Keratinocyte (primary cell): ENCODE data around the gene ANKRD42. TPM values are rescaled to one million over a fixed set of nuclear protein-coding genes. Genes with fewer than 3 reads are reported as not detected.

Source experiments
- DNase-seq: peaks from one replicate; pipeline ENCODE4 v3.0.0-alpha.2; 2011; ENCODE audit warnings: low read depth, missing footprints, low spot score
- FAIRE-seq: peaks from 2 replicates; lab custom pipeline; 2011; peaks lifted over from hg19 to GRCh38; lab: Jason Lieb, UNC
- H2AFZ ChIP-seq: 2 replicates; pipeline ENCODE4 v1.6.0; 2012; ENCODE audit warnings: low read length, control low read depth, inconsistent platforms; ENCODE audit not compliant: control insufficient read depth
- H3K27ac ChIP-seq: 2 replicates; pipeline ENCODE4 v1.5.1; 2011; ENCODE audit warnings: low read length; ENCODE audit not compliant: control insufficient read depth, insufficient read depth
- H3K27me3 ChIP-seq: 3 replicates; pipeline ENCODE4 v1.6.0; 2011; ENCODE audit warnings: low read length; ENCODE audit not compliant: control insufficient read depth, insufficient read depth; ENCODE audit errors: extremely low read depth
- H3K36me3 ChIP-seq, 2 experiments: 2 replicates in 1 of 2; 3 replicates in 1 of 2; pipeline ENCODE4 v1.5.1; 2011; ENCODE audit warnings: low read length in 2 of 2, mild to moderate bottlenecking in 1 of 2; ENCODE audit not compliant: control insufficient read depth in 2 of 2, insufficient read depth in 2 of 2; ENCODE audit errors: extremely low read depth in 1 of 2
- H3K4me1 ChIP-seq: 3 replicates; pipeline ENCODE4 v1.5.1; 2011; ENCODE audit warnings: low read length; ENCODE audit not compliant: control insufficient read depth, insufficient read depth; ENCODE audit errors: extremely low read depth
- H3K4me2 ChIP-seq: 3 replicates; pipeline ENCODE4 v1.6.0; 2011; ENCODE audit warnings: low read depth, low read length; ENCODE audit not compliant: control insufficient read depth, insufficient read depth; ENCODE audit errors: extremely low read depth
- H3K4me3 ChIP-seq, 3 experiments: fragments of 200-600 bp in 1 of 3; sonication (generic) in 1 of 3; 2 replicates in 2 of 3; 3 replicates in 1 of 3; pipeline ENCODE4 v1.5.1; 2011 to 2016; ENCODE audit warnings: low read length in 3 of 3, mild to moderate bottlenecking in 3 of 3, control low read depth in 2 of 3, inconsistent platforms in 1 of 3, low read depth in 1 of 3, mixed read lengths in 1 of 3, mixed run types in 1 of 3, moderate library complexity in 1 of 3; ENCODE audit not compliant: control insufficient read depth in 2 of 3, insufficient read depth in 2 of 3; ENCODE audit errors: extremely low read depth in 1 of 3
- H3K79me2 ChIP-seq: 2 replicates; pipeline ENCODE4 v1.6.0; 2012; ENCODE audit warnings: low read length; ENCODE audit not compliant: control insufficient read depth, insufficient read depth
- H3K9ac ChIP-seq: 3 replicates; pipeline ENCODE4 v1.6.0; 2011; ENCODE audit warnings: low read length; ENCODE audit not compliant: control insufficient read depth, insufficient read depth; ENCODE audit errors: extremely low read depth
- H3K9me1 ChIP-seq: 3 replicates; pipeline ENCODE4 v1.6.0; 2011; ENCODE audit warnings: low read length; ENCODE audit not compliant: control insufficient read depth, insufficient read depth; ENCODE audit errors: extremely low read depth
- H3K9me3 ChIP-seq: 2 replicates; pipeline ENCODE4 v1.5.1; 2012; ENCODE audit warnings: low read depth, low read length; ENCODE audit not compliant: control insufficient read depth
- H4K20me1 ChIP-seq: 3 replicates; pipeline ENCODE4 v1.6.0; 2011; ENCODE audit warnings: low read length; ENCODE audit not compliant: control insufficient read depth, insufficient read depth; ENCODE audit errors: extremely low read depth
- CTCF ChIP-seq, 3 experiments: IDR thresholded peaks in 1 of 3; conservative IDR thresholded peaks in 1 of 3; optimal IDR thresholded peaks in 1 of 3; 2 replicates in 2 of 3; 3 replicates in 1 of 3; pipeline versions ENCODE3 to v1.5.1; 2011; ENCODE audit warnings: low read length in 3 of 3, mild to moderate bottlenecking in 3 of 3, moderate library complexity in 2 of 3, control low read depth in 1 of 3, inconsistent platforms in 1 of 3; ENCODE audit not compliant: insufficient read depth in 2 of 3; ENCODE audit errors: extremely low read depth in 1 of 3
- EZH2 ChIP-seq: IDR thresholded peaks from one replicate; pipeline ENCODE4 v1.6.1; 2012; ENCODE audit warnings: inconsistent platforms, mild to moderate bottlenecking, low read length, moderate library complexity
- dilution Hi-C: fragments of 300-500 bp; cut with MboI; formaldehyde crosslinking; loops from one replicate; pipeline ENCODE4 v1.7.0; 2020; ENCODE audit warnings: low sequenced_read_pairs; ENCODE audit not compliant: extremely low pct_ligation_motif_present
- polyA plus RNA-seq, 5 experiments: library from polyadenylated mRNA; depleted of rRNA in 3 of 5; stranded (reverse) in 3 of 5; stranded (forward) in 1 of 5; unstranded in 1 of 5; fragments of >200 nt; gene quantifications; 1 replicate in 1 of 5; 2 replicates in 3 of 5; 3 replicates in 1 of 5; pipeline versions ENCODE4 v1.2.1 to v1.2.3, GENCODE V29; 2011 to 2012; ENCODE audit warnings: missing spikeins in 2 of 5, low read depth in 1 of 5, low replicate concordance in 1 of 5

ANKRD42 gene
- polyA plus RNA-seq, 1 donor (not counting 4 experiments of a cell fraction or from before 2014, with no cell fraction given), result 11.0 TPM

- Histone ChIP-seq H3K4me3 (no peak overlapping the region), H3K79me2 (no peaks in the 10 kb centered on the region), H3K36me3 (peaks cover 3 to 4% of the 10 kb centered on the region in 2 experiments), H3K27ac (no peak overlapping the region), H3K9me3 (no peaks in the 10 kb centered on the region), H3K4me2 (no peak overlapping the region), H3K4me1 (no peaks in the 10 kb centered on the region), H3K9me1 (no peaks in the 10 kb centered on the region), H4K20me1 (no peaks in the 10 kb centered on the region), H3K27me3 (no peaks in the 10 kb centered on the region), H3K9ac (no peak overlapping the region), H2AFZ (no peak overlapping the region)
- TF ChIP-seq CTCF (optimal IDR thresholded peaks at IDR 0.05 in 1 of 3, IDR thresholded peaks at IDR 0.05 in 1 of 3, conservative IDR thresholded peaks at IDR 0.05 in 1 of 3; ENCODE audit: extremely low read depth in 1 of 3, insufficient read depth in 2 of 3, low read length in 3 of 3) (no peak), EZH2 (no peak)
- FAIRE-seq (no peak), DNase-seq (no peak)
- dilution Hi-C loops, result no loop called here
Observed at GRCh38 chr11:83255366-83255765, 61.9 kb downstream of the ANKRD42 start.

DNA sequence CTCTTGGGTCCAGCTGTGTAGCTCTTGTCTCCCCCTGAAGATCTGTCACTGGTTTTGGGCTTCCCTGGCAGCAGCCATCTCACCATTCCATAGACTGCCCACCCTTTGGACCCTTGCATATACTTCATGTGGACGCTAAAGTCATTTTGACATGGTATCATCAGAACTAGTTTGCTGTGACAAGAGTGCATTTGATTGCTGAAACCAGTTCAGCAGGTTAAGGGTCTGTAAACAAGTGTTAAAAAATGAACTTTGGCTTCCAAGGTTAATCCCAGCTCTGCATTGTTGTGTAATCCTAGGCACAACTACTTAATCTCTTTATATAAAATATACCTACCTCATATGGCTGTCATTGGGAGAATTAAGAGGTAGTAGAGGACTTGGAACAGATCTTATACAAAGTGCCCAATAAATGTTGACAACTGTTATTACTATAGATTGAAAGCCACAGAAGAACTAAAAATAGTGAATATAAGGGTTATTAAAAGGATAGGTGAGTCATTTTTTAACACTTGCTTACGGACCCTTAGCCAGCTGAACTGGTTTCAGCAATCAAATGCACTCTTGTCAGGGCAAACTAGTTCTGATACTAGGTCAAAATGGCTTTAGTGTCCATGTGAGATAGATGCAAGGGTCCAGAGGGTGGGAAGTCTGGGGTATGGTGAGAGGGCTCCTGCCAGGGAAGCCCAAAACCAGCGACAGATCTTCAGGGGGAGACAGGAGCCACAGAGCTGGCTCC, 63.3 kb downstream of the ANKRD42 start:
- TF ChIP-seq EZH2, result no peak
- no peak for TF ChIP-seq CTCF (optimal IDR thresholded peaks at IDR 0.05 in 1 of 3, IDR thresholded peaks at IDR 0.05 in 1 of 3, conservative IDR thresholded peaks at IDR 0.05 in 1 of 3; ENCODE audit: extremely low read depth in 1 of 3, insufficient read depth in 2 of 3, low read length in 3 of 3)
- Histone ChIP-seq H3K9me3 (no peaks in the 10 kb centered on the region), H3K4me3 (no peak overlapping the region), H3K9ac (no peak overlapping the region), H3K9me1 (no peaks in the 10 kb centered on the region), H3K27me3 (no peaks in the 10 kb centered on the region), H3K79me2 (no peaks in the 10 kb centered on the region), H3K27ac (no peak overlapping the region), H3K4me2 (no peak overlapping the region), H4K20me1 (no peaks in the 10 kb centered on the region), H3K4me1 (no peaks in the 10 kb centered on the region), H2AFZ (no peak overlapping the region), H3K36me3 (peaks cover 3 to 4% of the 10 kb centered on the region in 2 experiments)
- FAIRE-seq (no peak), DNase-seq (no peak)
- dilution Hi-C loops, result no loop called here
